Spleen (tissue), 7 donors: ENCODE data around the gene TANC1.

ENCODE experiments used
- CTCF ChIP-seq, 11 experiments: fragments of 200-600 bp in 7 of 11; fragments of 450-650 bp in 4 of 11; sonication (generic) in 4 of 11; IDR thresholded peaks in 8 of 11; conservative IDR thresholded peaks in 3 of 11; 1 replicate in 7 of 11; 2 replicates in 4 of 11; pipeline versions ENCODE4 v1.4.0 to v1.8.0; 2016 to 2021; ENCODE audit warnings: antibody characterized with exemption in 11 of 11, inconsistent platforms in 4 of 11, mild to moderate bottlenecking in 1 of 11
- POLR2A ChIP-seq, 3 donors: fragments of 450-650 bp; IDR thresholded peaks; one replicate each; pipeline ENCODE4 v1.5.1; 2017; ENCODE audit warnings: antibody characterized with exemption in 3 of 3, mild to moderate bottlenecking in 1 of 3
- POLR2AphosphoS5 ChIP-seq, 3 donors: sonication (generic); formaldehyde crosslinking; IDR thresholded peaks; one replicate each; pipeline ENCODE4 v1.5.1; 2017; ENCODE audit warnings: antibody characterized with exemption in 3 of 3
- donor health status: DM: no; HTN: no; CAD: no; lungs with moderate emphysema.
- donor health status: DM: no; HTN: no; CAD: no.
- donor health status: DM: no; HTN: no; CAD: no.

GRCh38 chr2:158993030-158993429 lies 24.6 kb downstream of the TANC1 start:
- no peak for TF ChIP-seq CTCF (IDR thresholded peaks at IDR 0.05 in 8 of 11, conservative IDR thresholded peaks at IDR 0.05 in 3 of 11)
- TF ChIP-seq POLR2A (IDR thresholded peaks at IDR 0.05) = no peak
- TF ChIP-seq POLR2AphosphoS5 (IDR thresholded peaks at IDR 0.05) = no peak
